H9 (cell line): Measurements from ENCODE around the gene ZMIZ1. TPM values are rescaled to one million over a fixed set of nuclear protein-coding genes. Genes with fewer than 3 reads are reported as not detected.

Experiments used
- DNase-seq: peaks from one replicate; pipeline ENCODE4 v3.0.0-alpha.2; 2017
- H2AFZ ChIP-seq: one replicate; pipeline ENCODE4 v1.6.1; 2013; ENCODE audit warnings: mild to moderate bottlenecking, low read length, control low read depth, moderate library complexity
- H2AK5ac ChIP-seq: 2 replicates; pipeline ENCODE4 v1.6.1; 2013; ENCODE audit warnings: low read length, control low read depth, mixed read lengths; ENCODE audit not compliant: insufficient read length
- H2BK120ac ChIP-seq: one replicate; pipeline ENCODE4 v1.6.1; 2013; ENCODE audit warnings: low read depth, mild to moderate bottlenecking, low read length, control low read depth, inconsistent platforms; ENCODE audit not compliant: poor library complexity, severe bottlenecking
- H2BK12ac ChIP-seq: 2 replicates; pipeline ENCODE4 v1.6.1; 2013; ENCODE audit warnings: low read length, control low read depth, mixed read lengths, low read depth; ENCODE audit not compliant: insufficient read length
- H2BK15ac ChIP-seq: 2 replicates; pipeline ENCODE4 v1.6.1; 2013; ENCODE audit warnings: low read depth, low read length, control low read depth
- H2BK20ac ChIP-seq: one replicate; pipeline ENCODE4 v1.6.1; 2013; ENCODE audit warnings: low read depth, mild to moderate bottlenecking, low read length, control low read depth, inconsistent platforms; ENCODE audit not compliant: poor library complexity, severe bottlenecking
- H2BK5ac ChIP-seq: 2 replicates; pipeline ENCODE4 v1.6.1; 2013; ENCODE audit warnings: low read length, control low read depth, mixed read lengths; ENCODE audit not compliant: insufficient read length
- H3K14ac ChIP-seq: 2 replicates; pipeline ENCODE4 v1.6.1; 2013; ENCODE audit warnings: low read length, control low read depth; ENCODE audit not compliant: insufficient read depth
- H3K18ac ChIP-seq: 2 replicates; pipeline ENCODE4 v1.6.1; 2013; ENCODE audit warnings: low read depth, mild to moderate bottlenecking, mixed read lengths, low read length, control low read depth; ENCODE audit not compliant: insufficient read length
- H3K23ac ChIP-seq: 2 replicates; pipeline ENCODE4 v1.6.1; 2013; ENCODE audit warnings: low read length, control low read depth, mixed read lengths, low read depth; ENCODE audit not compliant: insufficient read length
- H3K23me2 ChIP-seq: 2 replicates; pipeline ENCODE4 v1.6.1; 2013; ENCODE audit warnings: low read depth, mild to moderate bottlenecking, mixed read lengths, low read length, control low read depth; ENCODE audit not compliant: insufficient read length, poor library complexity, severe bottlenecking
- H3K27ac ChIP-seq: 2 replicates; pipeline ENCODE4 v1.5.1; 2013; ENCODE audit warnings: low read length, control low read depth, mixed read lengths, low read depth; ENCODE audit not compliant: insufficient read length
- H3K27me3 ChIP-seq: 2 replicates; pipeline ENCODE4 v1.6.1; 2013; ENCODE audit warnings: low read length, control low read depth, inconsistent platforms; ENCODE audit not compliant: insufficient read depth
- H3K4ac ChIP-seq: 2 replicates; pipeline ENCODE4 v1.6.1; 2013; ENCODE audit warnings: low read depth, mild to moderate bottlenecking, control low read depth, inconsistent platforms, low read length, moderate library complexity
- H3K4me1 ChIP-seq: 2 replicates; pipeline ENCODE4 v1.6.1; 2013; ENCODE audit warnings: low read length, control low read depth, inconsistent platforms; ENCODE audit not compliant: insufficient read depth
- H3K4me2 ChIP-seq: 2 replicates; pipeline ENCODE4 v1.6.1; 2013; ENCODE audit warnings: low read length, control low read depth, mixed read lengths; ENCODE audit not compliant: insufficient read length, insufficient read depth
- H3K56ac ChIP-seq: 2 replicates; pipeline ENCODE4 v1.6.1; 2013; ENCODE audit warnings: low read depth, mild to moderate bottlenecking, mixed read lengths, low read length, control low read depth; ENCODE audit not compliant: insufficient read length
- H3K79me1 ChIP-seq: 2 replicates; pipeline ENCODE4 v1.6.1; 2013; ENCODE audit warnings: low read depth, mild to moderate bottlenecking, moderate library complexity, low read length, control low read depth, inconsistent platforms; ENCODE audit not compliant: insufficient read depth, poor library complexity, severe bottlenecking
- H3K79me2 ChIP-seq: 2 replicates; pipeline ENCODE4 v1.6.1; 2013; ENCODE audit warnings: low read length, control low read depth, inconsistent platforms; ENCODE audit not compliant: insufficient read depth
- H3K9ac ChIP-seq: 2 replicates; pipeline ENCODE4 v1.6.1; 2013; ENCODE audit warnings: low read length, control low read depth, mixed read lengths; ENCODE audit not compliant: insufficient read length; ENCODE audit errors: extremely low read depth
- H3K9me3 ChIP-seq: one replicate; pipeline ENCODE4 v1.6.1; 2013; ENCODE audit warnings: low read depth, low read length, inconsistent platforms; ENCODE audit not compliant: control insufficient read depth
- H3T11ph ChIP-seq: one replicate; pipeline ENCODE4 v1.6.1; 2013; ENCODE audit warnings: mild to moderate bottlenecking, low read length, control low read depth, inconsistent platforms
- H4K20me1 ChIP-seq: one replicate; pipeline ENCODE4 v1.6.1; 2013; ENCODE audit not compliant: control insufficient read depth, insufficient read length, insufficient read depth
- H4K5ac ChIP-seq: 2 replicates; pipeline ENCODE4 v1.6.1; 2013; ENCODE audit warnings: low read depth, mild to moderate bottlenecking, mixed read lengths, low read length, control low read depth; ENCODE audit not compliant: insufficient read length
- H4K8ac ChIP-seq: replicated peaks from 2 replicates; pipeline ENCODE4 v1.6.1; 2013; ENCODE audit warnings: low read length, control low read depth, mixed read lengths, low read depth; ENCODE audit not compliant: insufficient read length
- H4K91ac ChIP-seq: 2 replicates; pipeline ENCODE4 v1.6.1; 2013; ENCODE audit warnings: low read depth, mild to moderate bottlenecking, moderate library complexity, mixed read lengths, low read length, control low read depth; ENCODE audit not compliant: insufficient read length
- H3K27ac Mint-ChIP-seq, 3 experiments: 2 replicates in 2 of 3; 3 replicates in 1 of 3; pipeline ENCODE4 v1.8.0; 2020 to 2021; ENCODE audit warnings: mixed read lengths in 3 of 3, mild to moderate bottlenecking in 1 of 3, moderate library complexity in 1 of 3
- H3K27me3 Mint-ChIP-seq: 2 replicates; pipeline ENCODE4 v1.8.0; 2021; ENCODE audit warnings: low read depth, mild to moderate bottlenecking, moderate library complexity, mixed read lengths
- H3K36me3 Mint-ChIP-seq, 3 experiments: 2 replicates in 2 of 3; 3 replicates in 1 of 3; pipeline ENCODE4 v1.8.0; 2020 to 2021; ENCODE audit warnings: low read depth in 3 of 3, mixed read lengths in 3 of 3; ENCODE audit not compliant: insufficient read depth in 1 of 3
- H3K4me1 Mint-ChIP-seq, 2 experiments: 2 replicates each; pipeline ENCODE4 v1.8.0; 2020; ENCODE audit warnings: mixed read lengths in 2 of 2
- H3K4me3 Mint-ChIP-seq, 2 experiments: 2 replicates in 1 of 2; 3 replicates in 1 of 2; pipeline ENCODE4 v1.8.0; 2020 to 2021; ENCODE audit warnings: mild to moderate bottlenecking in 2 of 2, mixed read lengths in 2 of 2, moderate library complexity in 1 of 2
- H3K9me3 Mint-ChIP-seq, 2 experiments: 2 replicates in 1 of 2; 3 replicates in 1 of 2; pipeline ENCODE4 v1.8.0; 2020; ENCODE audit warnings: mild to moderate bottlenecking in 2 of 2, mixed read lengths in 2 of 2, moderate library complexity in 1 of 2
- CTCF ChIP-seq: fragments of 200-600 bp; sonication (generic); conservative IDR thresholded peaks from 3 replicates; pipeline ENCODE4 v1.8.0; 2021; ENCODE audit warnings: antibody characterized with exemption, mild to moderate bottlenecking
- WGBS: extraction: QIAGEN DNeasy Blood & Tissue Kit; methylation state at CpG from one replicate; pipeline ENCODE4 v1.1.7; 2013; ENCODE audit warnings: missing lambda C conversion rate, low lambda C conversion rate, mixed read lengths; ENCODE audit not compliant: insufficient read length; ENCODE audit errors: extremely low coverage; 5-methylcytosine and 5-hydroxymethylcytosine counted together
- total RNA-seq: library from RNA; stranded (reverse); gene quantifications from 2 replicates; pipeline ENCODE4 v1.2.1, GENCODE V29; 2021

ZMIZ1 gene
- total RNA-seq, 1 experiment from 2014 or later, result 36.9 TPM

GRCh38 chr10:79237454-79238157 is 168.8 kb downstream of the ZMIZ1 start:
- Histone ChIP-seq H3K18ac (no peak overlapping the region), H3K9me3 (no peaks in the 10 kb centered on the region), H2BK15ac (no peak overlapping the region), H2BK5ac (no peak overlapping the region), H2AFZ (no peak overlapping the region), H4K5ac (no peak overlapping the region), H2BK12ac (no peak overlapping the region), H3K4me2 (no peak overlapping the region), H3K9ac (no peak overlapping the region), H3K56ac (no peak overlapping the region), H2AK5ac (no peak overlapping the region), H3K27ac (no peak overlapping the region), H4K91ac (no peak overlapping the region), H3K23ac (no peak overlapping the region), H3K23me2 (peaks cover 14% of the 10 kb centered on the region), H3K79me2 (no peaks in the 10 kb centered on the region), H3K27me3 (peaks cover 45% of the 10 kb centered on the region), H4K20me1 (peaks cover 3% of the 10 kb centered on the region), H2BK20ac (no peak overlapping the region), H3K4ac (no peak overlapping the region), H3K79me1 (no peaks in the 10 kb centered on the region), H2BK120ac (no peak overlapping the region), H3K4me1 (peaks cover 17% of the 10 kb centered on the region; the same call in 1 of the 2 replicates), H3K14ac (no peak overlapping the region), H4K8ac (no peak overlapping the region), H3T11ph (no peak overlapping the region)
- H3K36me3 Mint-ChIP-seq, result peaks cover 3 to 9% (median 8%) of the 10 kb centered on the region in 3 experiments; a peak in 4 of 7 replicates
- peak overlapping the region in 1 of 2 experiments; percentile 8; a peak in 1 of 5 replicates for H3K4me3 Mint-ChIP-seq
- H3K27me3 Mint-ChIP-seq, result peaks cover 91% of the 10 kb centered on the region
- DNase-seq, result no peak
- peaks cover 67 to 70% of the 10 kb centered on the region in 2 experiments for H3K4me1 Mint-ChIP-seq
- WGBS, result no CpG with 5 or more reads among the region's 12 CpGs
- H3K27ac Mint-ChIP-seq, result no peak overlapping the region
- H3K9me3 Mint-ChIP-seq, result no peaks in the 10 kb centered on the region
- no peak for TF ChIP-seq CTCF
